Neural progenitor cell (in vitro differentiated cells): ENCODE data around the gene INPP4B. TPM values are rescaled to one million over a fixed set of nuclear protein-coding genes. Genes with fewer than 3 reads are reported as not detected.

Experiments used
- DNase-seq: peaks from one replicate; pipeline ENCODE4 v3.0.0-alpha.2; 2016; ENCODE audit warnings: low spot score
- H2AFZ ChIP-seq: fragments of 200-600 bp; sonication (generic); replicated peaks from 2 replicates; pipeline ENCODE4 v1.6.1; 2016; ENCODE audit warnings: antibody characterized with exemption
- H3F3A ChIP-seq: fragments of 200-600 bp; sonication (generic); 2 replicates; pipeline ENCODE4 v1.6.1; 2016; ENCODE audit warnings: antibody characterized with exemption, low read depth
- H3K27ac ChIP-seq: fragments of 200-600 bp; sonication (generic); 2 replicates; pipeline ENCODE4 v1.5.1; 2016; ENCODE audit warnings: mild to moderate bottlenecking
- H3K27me3 ChIP-seq: fragments of 200-600 bp; sonication (generic); 2 replicates; pipeline ENCODE4 v1.6.1; 2016; ENCODE audit warnings: mild to moderate bottlenecking, moderate library complexity
- H3K36me3 ChIP-seq: fragments of 200-600 bp; sonication (generic); 2 replicates; pipeline ENCODE4 v1.5.1; 2016
- H3K4me1 ChIP-seq: fragments of 200-600 bp; sonication (generic); 2 replicates; pipeline ENCODE4 v1.6.1; 2016; ENCODE audit warnings: mixed run types
- H3K4me2 ChIP-seq: fragments of 200-600 bp; sonication (generic); 2 replicates; pipeline ENCODE4 v1.6.1; 2016
- H3K4me3 ChIP-seq: fragments of 200-600 bp; sonication (generic); 2 replicates; pipeline ENCODE4 v1.5.1; 2016
- H3K79me2 ChIP-seq: fragments of 200-600 bp; sonication (generic); 2 replicates; pipeline ENCODE4 v1.6.1; 2016; ENCODE audit warnings: low read depth
- H3K9ac ChIP-seq: fragments of 200-600 bp; sonication (generic); 2 replicates; pipeline ENCODE4 v1.6.1; 2016
- H3K9me3 ChIP-seq: fragments of 200-600 bp; sonication (generic); 2 replicates; pipeline ENCODE4 v1.5.1; 2016; ENCODE audit warnings: low read depth
- H4K20me1 ChIP-seq: fragments of 200-600 bp; sonication (generic); 2 replicates; pipeline ENCODE4 v1.6.1; 2016; ENCODE audit warnings: low read depth
- H3K27ac Mint-ChIP-seq: 3 replicates; pipeline ENCODE4 v1.8.0; 2021; ENCODE audit warnings: mixed read lengths
- H3K27me3 Mint-ChIP-seq: 2 replicates; pipeline ENCODE4 v1.8.0; 2022; ENCODE audit warnings: low read depth, mild to moderate bottlenecking, inconsistent platforms, moderate library complexity, mixed read lengths; ENCODE audit not compliant: insufficient read depth
- H3K36me3 Mint-ChIP-seq: 3 replicates; pipeline ENCODE4 v1.8.0; 2021; ENCODE audit warnings: mixed read lengths
- H3K4me1 Mint-ChIP-seq: 3 replicates; pipeline ENCODE4 v1.8.0; 2021; ENCODE audit warnings: mixed read lengths
- H3K4me3 Mint-ChIP-seq: 3 replicates; pipeline ENCODE4 v1.8.0; 2021; ENCODE audit warnings: mild to moderate bottlenecking, moderate library complexity, mixed read lengths
- H3K9me3 Mint-ChIP-seq: 3 replicates; pipeline ENCODE4 v1.8.0; 2020; ENCODE audit warnings: mixed read lengths
- CTCF ChIP-seq: fragments of 200-600 bp; sonication (generic); IDR thresholded peaks from 2 replicates; pipeline ENCODE4 v1.5.1; 2017; ENCODE audit warnings: antibody characterized with exemption, mild to moderate bottlenecking
- EZH2 ChIP-seq: fragments of 200-600 bp; sonication (generic); IDR thresholded peaks from 2 replicates; pipeline ENCODE4 v1.6.1; 2017; ENCODE audit warnings: antibody characterized with exemption, mild to moderate bottlenecking, moderate library complexity
- EZH2phosphoT487 ChIP-seq: fragments of 200-600 bp; sonication (generic); IDR thresholded peaks from 2 replicates; pipeline ENCODE4 v1.6.1; 2017; ENCODE audit warnings: antibody characterized with exemption
- total RNA-seq: library from RNA; depleted of rRNA; stranded (reverse); fragments of >200 nt; gene quantifications from 2 replicates; pipeline ENCODE4 v1.2.3, GENCODE V29; 2015; ENCODE audit warnings: low replicate concordance

Gene INPP4B
- total RNA-seq, 1 donor from 2014 or later, result 1.3 TPM

- H3K9me3 ChIP-seq, result no peaks in the 10 kb centered on the region
- H3F3A ChIP-seq, result no peaks in the 10 kb centered on the region
- Mint-ChIP-seq H3K27me3 (peaks cover 4% of the 10 kb centered on the region), H3K36me3 (no peaks in the 10 kb centered on the region), H3K4me3 (no peak overlapping the region), H3K9me3 (no peaks in the 10 kb centered on the region), H3K27ac (no peak overlapping the region), H3K4me1 (peaks cover 5% of the 10 kb centered on the region)
- H3K9ac ChIP-seq, result no peak overlapping the region
- H3K4me2 ChIP-seq, result no peak overlapping the region
- H3K36me3 ChIP-seq, result no peaks in the 10 kb centered on the region
- no peaks in the 10 kb centered on the region for H3K27me3 ChIP-seq
- H3K79me2 ChIP-seq, result no peaks in the 10 kb centered on the region
- no peaks in the 10 kb centered on the region for H4K20me1 ChIP-seq
- no peak for DNase-seq
- no peaks in the 10 kb centered on the region for H3K4me1 ChIP-seq
- no peak overlapping the region for H3K4me3 ChIP-seq
- no peak overlapping the region for H2AFZ ChIP-seq
- TF ChIP-seq CTCF, result no peak
- no peak for TF ChIP-seq EZH2
- TF ChIP-seq EZH2phosphoT487, result no peak
- H3K27ac ChIP-seq, result no peak overlapping the region
These were observed 744.7 kb downstream of the INPP4B start for GRCh38 chr4:142101401-142101800.

GRCh38 chr4:142100941-142101340, 745.2 kb downstream of the INPP4B start:
- Histone ChIP-seq H3K4me2 (no peak overlapping the region), H3K9ac (no peak overlapping the region), H3K27ac (no peak overlapping the region), H3K36me3 (no peaks in the 10 kb centered on the region), H3K27me3 (no peaks in the 10 kb centered on the region), H3K79me2 (no peaks in the 10 kb centered on the region), H3K4me3 (no peak overlapping the region), H3K4me1 (no peaks in the 10 kb centered on the region), H2AFZ (no peak overlapping the region), H3F3A (no peaks in the 10 kb centered on the region), H3K9me3 (no peaks in the 10 kb centered on the region), H4K20me1 (no peaks in the 10 kb centered on the region)
- no peak for TF ChIP-seq EZH2phosphoT487
- TF ChIP-seq EZH2, result no peak
- TF ChIP-seq CTCF, result no peak
- Mint-ChIP-seq H3K27ac (no peak overlapping the region), H3K36me3 (no peaks in the 10 kb centered on the region), H3K27me3 (peaks cover 4% of the 10 kb centered on the region), H3K4me1 (peaks cover 5% of the 10 kb centered on the region), H3K4me3 (no peak overlapping the region), H3K9me3 (no peaks in the 10 kb centered on the region)
- DNase-seq, result no peak

DNA sequence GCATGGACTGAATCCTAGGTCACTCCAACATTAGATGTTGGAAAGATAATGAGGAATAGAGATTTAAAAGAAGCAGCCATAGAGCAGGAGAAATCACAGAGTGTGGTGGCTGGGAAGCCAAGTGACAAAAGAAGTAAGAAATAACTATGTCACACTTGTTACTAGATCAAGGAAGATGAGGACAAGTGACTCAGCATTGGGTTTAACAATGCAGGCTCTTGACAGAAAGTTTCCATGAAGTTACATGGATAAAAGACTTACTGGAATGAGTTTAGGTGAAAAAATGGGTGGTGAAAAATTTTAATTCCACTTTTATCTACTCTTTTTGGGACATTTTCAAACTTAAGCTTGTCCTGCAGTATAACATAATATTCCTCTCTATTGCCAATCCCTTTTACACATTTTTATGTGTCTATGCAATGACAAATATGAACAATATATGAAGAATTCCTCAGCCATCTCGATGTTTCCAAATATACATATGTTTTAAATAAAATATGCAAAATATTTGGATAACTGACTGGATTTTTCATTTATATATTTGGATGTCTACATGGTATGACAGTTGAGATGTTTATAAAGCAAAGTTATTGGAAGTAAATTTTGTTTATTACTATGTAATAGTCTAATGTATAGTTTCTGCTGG, 747.1 kb downstream of the INPP4B start:
- H3K4me3 Mint-ChIP-seq, result no peak overlapping the region
- Histone ChIP-seq H3K27ac (no peak overlapping the region), H4K20me1 (no peaks in the 10 kb centered on the region), H3K79me2 (no peaks in the 10 kb centered on the region), H3F3A (no peaks in the 10 kb centered on the region), H3K4me1 (no peaks in the 10 kb centered on the region), H3K9ac (no peak overlapping the region), H2AFZ (no peak overlapping the region), H3K4me3 (no peak overlapping the region), H3K4me2 (no peak overlapping the region), H3K9me3 (no peaks in the 10 kb centered on the region), H3K27me3 (no peaks in the 10 kb centered on the region), H3K36me3 (no peaks in the 10 kb centered on the region)
- H3K36me3 Mint-ChIP-seq, result no peaks in the 10 kb centered on the region
- H3K27me3 Mint-ChIP-seq, result peaks cover 4% of the 10 kb centered on the region
- H3K9me3 Mint-ChIP-seq, result no peaks in the 10 kb centered on the region
- TF ChIP-seq EZH2phosphoT487 (no peak), CTCF (no peak), EZH2 (no peak)
- no peak overlapping the region for H3K27ac Mint-ChIP-seq
- no peak for DNase-seq
- peaks cover 5% of the 10 kb centered on the region for H3K4me1 Mint-ChIP-seq
